Liver (tissue), 9 donors: ENCODE measurements around the gene FAM3B. TPM values are rescaled to one million over a fixed set of nuclear protein-coding genes. Genes with fewer than 3 reads are reported as not detected.

Source experiments
- DNase-seq: peaks from one replicate; pipeline ENCODE4 v3.0.0-alpha.2; 2017; ENCODE audit warnings: low spot score
- H3K27ac ChIP-seq, 2 donors: one replicate each; pipeline ENCODE4 v1.7.0; 2013; ENCODE audit warnings: inconsistent platforms in 2 of 2, low read length in 2 of 2, control low read depth in 1 of 2, low read depth in 1 of 2, mild to moderate bottlenecking in 1 of 2
- H3K27me3 ChIP-seq, 4 donors: one replicate each; pipeline versions ENCODE4 v1.6.1 to v1.7.0; 2013; ENCODE audit warnings: low read length in 3 of 4, inconsistent platforms in 1 of 4, mild to moderate bottlenecking in 1 of 4, moderate library complexity in 1 of 4; ENCODE audit not compliant: control insufficient read depth in 4 of 4, insufficient read depth in 4 of 4
- H3K36me3 ChIP-seq, 4 donors: one replicate each; pipeline versions ENCODE4 v1.6.1 to v1.7.0; 2013; ENCODE audit warnings: low read length in 3 of 4, mild to moderate bottlenecking in 3 of 4, low read depth in 1 of 4, moderate library complexity in 1 of 4; ENCODE audit not compliant: control insufficient read depth in 4 of 4, insufficient read depth in 3 of 4
- H3K4me1 ChIP-seq, 4 donors: one replicate each; pipeline versions ENCODE4 v1.6.1 to v1.7.0; 2013; ENCODE audit warnings: low read length in 3 of 4, mild to moderate bottlenecking in 3 of 4, moderate library complexity in 1 of 4; ENCODE audit not compliant: control insufficient read depth in 4 of 4, insufficient read depth in 4 of 4
- H3K4me3 ChIP-seq, 3 donors: one replicate each; pipeline versions ENCODE4 v1.6.1 to v1.7.0; 2013; ENCODE audit warnings: low read length in 3 of 3, control low read depth in 1 of 3, low read depth in 1 of 3, mild to moderate bottlenecking in 1 of 3
- H3K9ac ChIP-seq, 2 donors: one replicate each; pipeline ENCODE4 v1.7.0; 2013; ENCODE audit warnings: low read length in 2 of 2, mild to moderate bottlenecking in 2 of 2, moderate library complexity in 2 of 2, control low read depth in 1 of 2, low read depth in 1 of 2
- H3K9me3 ChIP-seq, 4 donors: one replicate each; pipeline versions ENCODE4 v1.6.1 to v1.7.0; 2013; ENCODE audit warnings: low read length in 3 of 4; ENCODE audit not compliant: control insufficient read depth in 4 of 4
- ATF3 ChIP-seq: IDR thresholded peaks from 2 replicates; pipeline ENCODE4 v1.6.1; 2016; ENCODE audit warnings: antibody characterized with exemption
- CTCF ChIP-seq: fragments of 150-350 bp; IDR thresholded peaks from 2 replicates; pipeline ENCODE4 v1.5.1; 2017; ENCODE audit warnings: improper control_type of control experiment, low read depth, low read length; ENCODE audit not compliant: missing input control
- EGR1 ChIP-seq, 2 donors: IDR thresholded peaks; 2 replicates each; pipeline ENCODE4 v1.6.1; 2016 to 2018; ENCODE audit warnings: antibody characterized with exemption in 2 of 2, low read depth in 2 of 2
- FOXA1 ChIP-seq: IDR thresholded peaks from 2 replicates; pipeline ENCODE4 v1.6.1; 2016; ENCODE audit warnings: antibody characterized with exemption
- FOXA2 ChIP-seq: IDR thresholded peaks from 2 replicates; pipeline ENCODE4 v1.6.1; 2016; ENCODE audit warnings: antibody characterized with exemption
- GABPA ChIP-seq, 2 donors: IDR thresholded peaks in 1 of 2; conservative IDR thresholded peaks in 1 of 2; 2 replicates each; pipeline ENCODE4 v1.6.1; 2016; ENCODE audit warnings: antibody characterized with exemption in 2 of 2, mild to moderate bottlenecking in 1 of 2, moderate library complexity in 1 of 2
- HNF4A ChIP-seq, 2 donors: conservative IDR thresholded peaks; 2 replicates each; pipeline ENCODE4 v1.6.1; 2016; ENCODE audit warnings: antibody characterized with exemption in 2 of 2, mild to moderate bottlenecking in 2 of 2
- HNF4G ChIP-seq: IDR thresholded peaks from 2 replicates; pipeline ENCODE4 v1.6.1; 2016; ENCODE audit warnings: antibody characterized with exemption
- JUND ChIP-seq, 2 donors: IDR thresholded peaks; 2 replicates each; pipeline ENCODE4 v1.6.1; 2016; ENCODE audit warnings: antibody characterized with exemption in 2 of 2
- MAX ChIP-seq: IDR thresholded peaks from 2 replicates; pipeline ENCODE4 v1.6.1; 2016; ENCODE audit warnings: antibody characterized with exemption
- NR2F2 ChIP-seq: IDR thresholded peaks from 2 replicates; pipeline ENCODE4 v1.6.1; 2016; ENCODE audit warnings: antibody characterized with exemption
- RAD21 ChIP-seq, 2 donors: IDR thresholded peaks; 2 replicates each; pipeline ENCODE4 v1.6.1; 2016; ENCODE audit warnings: antibody characterized with exemption in 2 of 2, mild to moderate bottlenecking in 2 of 2
- RXRA ChIP-seq, 2 donors: IDR thresholded peaks; 2 replicates each; pipeline ENCODE4 v1.6.1; 2017 to 2018; ENCODE audit warnings: antibody characterized with exemption in 2 of 2, mild to moderate bottlenecking in 1 of 2
- SP1 ChIP-seq: IDR thresholded peaks from 2 replicates; pipeline ENCODE4 v1.6.1; 2018; ENCODE audit warnings: antibody characterized with exemption, mild to moderate bottlenecking
- TAF1 ChIP-seq: conservative IDR thresholded peaks from 2 replicates; pipeline ENCODE4 v1.6.1; 2016; ENCODE audit warnings: antibody characterized with exemption, mild to moderate bottlenecking
- YY1 ChIP-seq: IDR thresholded peaks from 2 replicates; pipeline ENCODE4 v1.6.1; 2016; ENCODE audit warnings: antibody characterized with exemption, mild to moderate bottlenecking
- ZBTB33 ChIP-seq: IDR thresholded peaks from 2 replicates; pipeline ENCODE4 v1.6.1; 2016; ENCODE audit warnings: antibody characterized with exemption
- WGBS: extraction: QIAGEN DNeasy Blood & Tissue Kit; methylation state at CpG from one replicate; pipeline ENCODE4 v1.1.7; 2013; 5-methylcytosine and 5-hydroxymethylcytosine counted together
- polyA plus RNA-seq, 2 donors: library from polyadenylated mRNA; stranded (reverse) in 1 of 2; unstranded in 1 of 2; fragments of 200-250 nt in 1 of 2; fragments of >200 nt in 1 of 2; fragmentation: Nextera tagmentation in 1 of 2; extraction: Ambion mirVana in 1 of 2; gene quantifications; one replicate each; pipeline versions ENCODE4 v1.2.1 to v1.2.3, GENCODE V29; 2013 to 2015
- total RNA-seq, 2 donors: library from RNA; depleted of rRNA; stranded (reverse); fragments of >200 nt; gene quantifications; one replicate each; pipeline ENCODE4 v1.2.3, GENCODE V29; 2014
- donor health status: healthy.
- donor health status: healthy.
- donor health status: healthy.
- donor health status: healthy.
- donor health status: healthy.

Gene FAM3B
- total and polyA plus RNA-seq, 4 donors: 0.72 to 18.2 (median 3.4) TPM

- TF ChIP-seq CTCF (no peak), GABPA (IDR thresholded peaks at IDR 0.05 in 1 of 2, conservative IDR thresholded peaks at IDR 0.05 in 1 of 2) (no peak), HNF4G (no peak), TAF1 (no peak), RAD21 (IDR thresholded peaks at IDR 0.05) (no peak), HNF4A (conservative IDR thresholded peaks at IDR 0.05) (no peak), FOXA2 (no peak), NR2F2 (no peak), MAX (no peak), SP1 (no peak), YY1 (no peak)
Observed at GRCh38 chr21:41369920-41370839, 53.6 kb downstream of the FAM3B start (continued).

GRCh38 chr21:41370840-41371684 is 54.5 kb downstream of the FAM3B start:
- WGBS: 86% methylated on average over 12 of the region's 12 CpGs
- no peak for TF ChIP-seq JUND (IDR thresholded peaks at IDR 0.05)
- TF ChIP-seq HNF4G: no peak
- no peak for TF ChIP-seq EGR1 (IDR thresholded peaks at IDR 0.05; ENCODE audit: low read depth in 2 of 2)
- TF ChIP-seq HNF4A (conservative IDR thresholded peaks at IDR 0.05): no peak
- TF ChIP-seq RXRA (IDR thresholded peaks at IDR 0.05): no peak
- no peak for TF ChIP-seq MAX
- TF ChIP-seq YY1: no peak
- no peak for TF ChIP-seq SP1
- TF ChIP-seq FOXA1: no peak
- TF ChIP-seq ZBTB33: no peak
- no peak for TF ChIP-seq NR2F2
- TF ChIP-seq ATF3: no peak
- Histone ChIP-seq H3K9ac (no peak overlapping the region), H3K36me3 (no peaks in the 10 kb centered on the region), H3K27me3 (peaks cover 0 to 3% (median 0%) of the 10 kb centered on the region in 4 donors), H3K4me3 (no peak overlapping the region), H3K9me3 (no peaks in the 10 kb centered on the region), H3K4me1 (no peaks in the 10 kb centered on the region), H3K27ac (no peak overlapping the region)
- no peak for DNase-seq
